Duodenal mucosa (tissue), 2 donors: ENCODE results near the gene TEX36.
"Not testable (repeated sequence)": the region's sequence is repeated elsewhere in the genome, so short reads cannot be mapped to it uniquely, and the experiment has no call there.

ENCODE experiments used
- H3K27ac ChIP-seq: one replicate; pipeline ENCODE4 v1.7.0; 2013; ENCODE audit warnings: low read depth, low read length
- H3K27me3 ChIP-seq, 2 donors: one replicate each; pipeline ENCODE4 v1.7.0; 2013; ENCODE audit warnings: low read length in 2 of 2, control low read depth in 1 of 2; ENCODE audit not compliant: insufficient read depth in 2 of 2, control insufficient read depth in 1 of 2
- H3K36me3 ChIP-seq, 2 donors: one replicate each; pipeline ENCODE4 v1.7.0; 2013; ENCODE audit warnings: low read length in 2 of 2, control low read depth in 1 of 2; ENCODE audit not compliant: insufficient read depth in 2 of 2, control insufficient read depth in 1 of 2
- H3K4me1 ChIP-seq, 2 donors: one replicate each; pipeline ENCODE4 v1.7.0; 2013; ENCODE audit warnings: low read length in 2 of 2, control low read depth in 1 of 2; ENCODE audit not compliant: insufficient read depth in 2 of 2, control insufficient read depth in 1 of 2
- H3K4me3 ChIP-seq, 2 donors: one replicate each; pipeline ENCODE4 v1.7.0; 2013; ENCODE audit warnings: low read length in 2 of 2, low read depth in 1 of 2
- H3K9ac ChIP-seq, 2 donors: one replicate each; pipeline ENCODE4 v1.7.0; 2013; ENCODE audit warnings: low read length in 2 of 2, low read depth in 1 of 2
- H3K9me3 ChIP-seq, 2 donors: one replicate each; pipeline ENCODE4 v1.7.0; 2013; ENCODE audit warnings: low read length in 2 of 2, control low read depth in 1 of 2; ENCODE audit not compliant: control insufficient read depth in 1 of 2

TEX36 gene

GRCh38 chr10:125621052-125621451, 61.9 kb downstream of the TEX36 start:
- Histone ChIP-seq H3K27me3 (peaks cover 0 to under 1% of the 10 kb centered on the region in 2 donors), H3K4me1 (no peaks in the 10 kb centered on the region), H3K9me3 (no peaks in the 10 kb centered on the region), H3K36me3 (no peaks in the 10 kb centered on the region), H3K27ac (no peak overlapping the region), H3K9ac (no peak overlapping the region), H3K4me3 (no peak overlapping the region)

- Histone ChIP-seq H3K27me3 (no peaks in the 10 kb centered on the region), H3K4me3 (no peak overlapping the region), H3K36me3 (no peaks in the 10 kb centered on the region), H3K27ac (no peak overlapping the region), H3K4me1 (no peaks in the 10 kb centered on the region), H3K9ac (no peak overlapping the region), H3K9me3 (no peaks in the 10 kb centered on the region)
Observed at GRCh38 chr10:125620401-125620800, 62.6 kb downstream of the TEX36 start.

GRCh38 chr10:125613062-125613461, 69.9 kb downstream of the TEX36 start:
- H3K9ac ChIP-seq, H3K4me1 ChIP-seq, H3K27ac ChIP-seq, H3K4me3 ChIP-seq, H3K27me3 ChIP-seq, H3K36me3 ChIP-seq, H3K9me3 ChIP-seq: not testable (repeated sequence)

GRCh38 chr10:125611756-125612155, 71.2 kb downstream of the TEX36 start:
- no peaks in the 10 kb centered on the region for H3K36me3 ChIP-seq
- H3K9ac ChIP-seq, result no peak overlapping the region

GRCh38 chr10:125611216-125611615, 71.7 kb downstream of the TEX36 start:
- no peak overlapping the region for H3K9ac ChIP-seq
- H3K36me3 ChIP-seq, result no peaks in the 10 kb centered on the region
- no peaks in the 10 kb centered on the region for H3K4me1 ChIP-seq
- no peaks in the 10 kb centered on the region for H3K27me3 ChIP-seq
- no peaks in the 10 kb centered on the region for H3K9me3 ChIP-seq
- no peak overlapping the region for H3K27ac ChIP-seq
- H3K4me3 ChIP-seq, result no peak overlapping the region

More at GRCh38 chr10:125611756-125612155, 71.2 kb downstream of the TEX36 start:
- Histone ChIP-seq H3K27ac (no peak overlapping the region), H3K27me3 (no peaks in the 10 kb centered on the region), H3K4me1 (no peaks in the 10 kb centered on the region), H3K9me3 (no peaks in the 10 kb centered on the region), H3K4me3 (no peak overlapping the region)

GRCh38 chr10:125609859-125610258, 73.1 kb downstream of the TEX36 start:
- Histone ChIP-seq H3K36me3 (no peaks in the 10 kb centered on the region), H3K27ac (no peak overlapping the region), H3K9me3 (no peaks in the 10 kb centered on the region), H3K4me3 (no peak overlapping the region), H3K4me1 (no peaks in the 10 kb centered on the region), H3K27me3 (no peaks in the 10 kb centered on the region), H3K9ac (no peak overlapping the region)

- H3K4me3 ChIP-seq, result no peak overlapping the region
- no peak overlapping the region for H3K9ac ChIP-seq
- H3K4me1 ChIP-seq, result no peaks in the 10 kb centered on the region
- H3K27ac ChIP-seq, result no peak overlapping the region
- no peaks in the 10 kb centered on the region for H3K36me3 ChIP-seq
- no peaks in the 10 kb centered on the region for H3K9me3 ChIP-seq
- no peaks in the 10 kb centered on the region for H3K27me3 ChIP-seq
Observed at GRCh38 chr10:125608474-125608873, 74.5 kb downstream of the TEX36 start.

GRCh38 chr10:125607689-125608290, 75.2 kb downstream of the TEX36 start:
- H3K27ac ChIP-seq, result no peak overlapping the region

GRCh38 chr10:125606414-125607010, 76.5 kb downstream of the TEX36 start:
- no peaks in the 10 kb centered on the region for H3K9me3 ChIP-seq
- H3K4me1 ChIP-seq, result no peaks in the 10 kb centered on the region
- no peak overlapping the region for H3K4me3 ChIP-seq
- H3K9ac ChIP-seq, result no peak overlapping the region
- H3K36me3 ChIP-seq, result no peaks in the 10 kb centered on the region
- no peak overlapping the region for H3K27ac ChIP-seq
- no peaks in the 10 kb centered on the region for H3K27me3 ChIP-seq

More at GRCh38 chr10:125607689-125608290, 75.2 kb downstream of the TEX36 start:
- Histone ChIP-seq H3K4me1 (no peaks in the 10 kb centered on the region), H3K9me3 (no peaks in the 10 kb centered on the region), H3K36me3 (no peaks in the 10 kb centered on the region), H3K27me3 (no peaks in the 10 kb centered on the region), H3K4me3 (no peak overlapping the region), H3K9ac (no peak overlapping the region)
